Keratinocyte (primary cell): Measurements from ENCODE around the gene KHDC4. TPM values are rescaled to one million over a fixed set of nuclear protein-coding genes. Genes with fewer than 3 reads are reported as not detected.

Source experiments
- DNase-seq: peaks from one replicate; pipeline ENCODE4 v3.0.0-alpha.2; 2011; ENCODE audit warnings: low read depth, missing footprints, low spot score
- FAIRE-seq: peaks from 2 replicates; lab custom pipeline; 2011; peaks lifted over from hg19 to GRCh38; lab: Jason Lieb, UNC
- H2AFZ ChIP-seq: 2 replicates; pipeline ENCODE4 v1.6.0; 2012; ENCODE audit warnings: low read length, control low read depth, inconsistent platforms; ENCODE audit not compliant: control insufficient read depth
- H3K27ac ChIP-seq: 2 replicates; pipeline ENCODE4 v1.5.1; 2011; ENCODE audit warnings: low read length; ENCODE audit not compliant: control insufficient read depth, insufficient read depth
- H3K27me3 ChIP-seq: 3 replicates; pipeline ENCODE4 v1.6.0; 2011; ENCODE audit warnings: low read length; ENCODE audit not compliant: control insufficient read depth, insufficient read depth; ENCODE audit errors: extremely low read depth
- H3K36me3 ChIP-seq, 2 experiments: 2 replicates in 1 of 2; 3 replicates in 1 of 2; pipeline ENCODE4 v1.5.1; 2011; ENCODE audit warnings: low read length in 2 of 2, mild to moderate bottlenecking in 1 of 2; ENCODE audit not compliant: control insufficient read depth in 2 of 2, insufficient read depth in 2 of 2; ENCODE audit errors: extremely low read depth in 1 of 2
- H3K4me1 ChIP-seq: 3 replicates; pipeline ENCODE4 v1.5.1; 2011; ENCODE audit warnings: low read length; ENCODE audit not compliant: control insufficient read depth, insufficient read depth; ENCODE audit errors: extremely low read depth
- H3K4me2 ChIP-seq: 3 replicates; pipeline ENCODE4 v1.6.0; 2011; ENCODE audit warnings: low read depth, low read length; ENCODE audit not compliant: control insufficient read depth, insufficient read depth; ENCODE audit errors: extremely low read depth
- H3K4me3 ChIP-seq, 3 experiments: fragments of 200-600 bp in 1 of 3; sonication (generic) in 1 of 3; 2 replicates in 2 of 3; 3 replicates in 1 of 3; pipeline ENCODE4 v1.5.1; 2011 to 2016; ENCODE audit warnings: low read length in 3 of 3, mild to moderate bottlenecking in 3 of 3, control low read depth in 2 of 3, inconsistent platforms in 1 of 3, low read depth in 1 of 3, mixed read lengths in 1 of 3, mixed run types in 1 of 3, moderate library complexity in 1 of 3; ENCODE audit not compliant: control insufficient read depth in 2 of 3, insufficient read depth in 2 of 3; ENCODE audit errors: extremely low read depth in 1 of 3
- H3K79me2 ChIP-seq: 2 replicates; pipeline ENCODE4 v1.6.0; 2012; ENCODE audit warnings: low read length; ENCODE audit not compliant: control insufficient read depth, insufficient read depth
- H3K9ac ChIP-seq: 3 replicates; pipeline ENCODE4 v1.6.0; 2011; ENCODE audit warnings: low read length; ENCODE audit not compliant: control insufficient read depth, insufficient read depth; ENCODE audit errors: extremely low read depth
- H3K9me1 ChIP-seq: 3 replicates; pipeline ENCODE4 v1.6.0; 2011; ENCODE audit warnings: low read length; ENCODE audit not compliant: control insufficient read depth, insufficient read depth; ENCODE audit errors: extremely low read depth
- H3K9me3 ChIP-seq: 2 replicates; pipeline ENCODE4 v1.5.1; 2012; ENCODE audit warnings: low read depth, low read length; ENCODE audit not compliant: control insufficient read depth
- H4K20me1 ChIP-seq: 3 replicates; pipeline ENCODE4 v1.6.0; 2011; ENCODE audit warnings: low read length; ENCODE audit not compliant: control insufficient read depth, insufficient read depth; ENCODE audit errors: extremely low read depth
- EZH2 ChIP-seq: IDR thresholded peaks from one replicate; pipeline ENCODE4 v1.6.1; 2012; ENCODE audit warnings: inconsistent platforms, mild to moderate bottlenecking, low read length, moderate library complexity
- dilution Hi-C: fragments of 300-500 bp; cut with MboI; formaldehyde crosslinking; loops from one replicate; pipeline ENCODE4 v1.7.0; 2020; ENCODE audit warnings: low sequenced_read_pairs; ENCODE audit not compliant: extremely low pct_ligation_motif_present
- polyA plus RNA-seq, 5 experiments: library from polyadenylated mRNA; depleted of rRNA in 3 of 5; stranded (reverse) in 3 of 5; stranded (forward) in 1 of 5; unstranded in 1 of 5; fragments of >200 nt; gene quantifications; 1 replicate in 1 of 5; 2 replicates in 3 of 5; 3 replicates in 1 of 5; pipeline versions ENCODE4 v1.2.1 to v1.2.3, GENCODE V29; 2011 to 2012; ENCODE audit warnings: missing spikeins in 2 of 5, low read depth in 1 of 5, low replicate concordance in 1 of 5
- TF ChIP-seq, protein P1 (sequence below), 3 experiments: IDR thresholded peaks in 1 of 3; conservative IDR thresholded peaks in 1 of 3; optimal IDR thresholded peaks in 1 of 3; 2 replicates in 2 of 3; 3 replicates in 1 of 3; pipeline versions ENCODE3 to v1.5.1; 2011; ENCODE audit warnings: low read length in 3 of 3, mild to moderate bottlenecking in 3 of 3, moderate library complexity in 2 of 3, control low read depth in 1 of 3, inconsistent platforms in 1 of 3; ENCODE audit not compliant: insufficient read depth in 2 of 3; ENCODE audit errors: extremely low read depth in 1 of 3

Gene KHDC4
- polyA plus RNA-seq, 1 donor (not counting 4 experiments of a cell fraction or from before 2014, with no cell fraction given) = 51.3 TPM

DNA sequence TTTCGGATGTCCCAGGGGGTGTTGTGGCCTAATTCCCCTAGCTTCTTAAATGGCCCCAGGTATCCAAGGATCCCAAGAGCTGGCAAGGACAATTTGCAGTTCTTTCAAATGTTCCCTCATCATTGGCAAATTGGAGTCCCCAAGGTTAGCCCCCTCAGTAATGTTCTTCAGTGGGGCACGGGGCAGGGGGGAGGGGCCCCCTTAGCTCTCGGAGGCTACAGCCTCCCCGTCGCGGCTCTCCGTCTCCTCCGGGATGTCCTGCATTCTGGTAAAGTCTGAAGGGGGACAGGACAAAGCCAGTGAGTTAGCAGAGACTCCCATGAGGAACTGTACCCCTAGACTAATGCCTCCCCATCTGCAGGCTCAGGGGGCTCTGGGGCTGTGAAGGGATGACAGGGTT lies 13.5 kb upstream of the KHDC4 start:
- TF ChIP-seq EZH2 = no peak
- TF ChIP-seq, protein P1, sequence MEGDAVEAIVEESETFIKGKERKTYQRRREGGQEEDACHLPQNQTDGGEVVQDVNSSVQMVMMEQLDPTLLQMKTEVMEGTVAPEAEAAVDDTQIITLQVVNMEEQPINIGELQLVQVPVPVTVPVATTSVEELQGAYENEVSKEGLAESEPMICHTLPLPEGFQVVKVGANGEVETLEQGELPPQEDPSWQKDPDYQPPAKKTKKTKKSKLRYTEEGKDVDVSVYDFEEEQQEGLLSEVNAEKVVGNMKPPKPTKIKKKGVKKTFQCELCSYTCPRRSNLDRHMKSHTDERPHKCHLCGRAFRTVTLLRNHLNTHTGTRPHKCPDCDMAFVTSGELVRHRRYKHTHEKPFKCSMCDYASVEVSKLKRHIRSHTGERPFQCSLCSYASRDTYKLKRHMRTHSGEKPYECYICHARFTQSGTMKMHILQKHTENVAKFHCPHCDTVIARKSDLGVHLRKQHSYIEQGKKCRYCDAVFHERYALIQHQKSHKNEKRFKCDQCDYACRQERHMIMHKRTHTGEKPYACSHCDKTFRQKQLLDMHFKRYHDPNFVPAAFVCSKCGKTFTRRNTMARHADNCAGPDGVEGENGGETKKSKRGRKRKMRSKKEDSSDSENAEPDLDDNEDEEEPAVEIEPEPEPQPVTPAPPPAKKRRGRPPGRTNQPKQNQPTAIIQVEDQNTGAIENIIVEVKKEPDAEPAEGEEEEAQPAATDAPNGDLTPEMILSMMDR (optimal IDR thresholded peaks at IDR 0.05 in 1 of 3, IDR thresholded peaks at IDR 0.05 in 1 of 3, conservative IDR thresholded peaks at IDR 0.05 in 1 of 3; ENCODE audit: extremely low read depth in 1 of 3, insufficient read depth in 2 of 3, low read length in 3 of 3) = no peak
- dilution Hi-C loops = no loop called here
- Histone ChIP-seq H3K79me2 (no peaks in the 10 kb centered on the region), H3K27me3 (no peaks in the 10 kb centered on the region), H3K4me3 (no peak overlapping the region), H3K36me3 (peaks cover 29 to 44% of the 10 kb centered on the region in 2 experiments), H4K20me1 (no peaks in the 10 kb centered on the region), H3K4me2 (no peak overlapping the region), H3K27ac (no peak overlapping the region), H3K9me1 (no peaks in the 10 kb centered on the region), H3K4me1 (peaks cover 7% of the 10 kb centered on the region), H2AFZ (no peak overlapping the region), H3K9ac (no peak overlapping the region), H3K9me3 (no peaks in the 10 kb centered on the region)
- FAIRE-seq (no peak), DNase-seq (no peak)

DNA sequence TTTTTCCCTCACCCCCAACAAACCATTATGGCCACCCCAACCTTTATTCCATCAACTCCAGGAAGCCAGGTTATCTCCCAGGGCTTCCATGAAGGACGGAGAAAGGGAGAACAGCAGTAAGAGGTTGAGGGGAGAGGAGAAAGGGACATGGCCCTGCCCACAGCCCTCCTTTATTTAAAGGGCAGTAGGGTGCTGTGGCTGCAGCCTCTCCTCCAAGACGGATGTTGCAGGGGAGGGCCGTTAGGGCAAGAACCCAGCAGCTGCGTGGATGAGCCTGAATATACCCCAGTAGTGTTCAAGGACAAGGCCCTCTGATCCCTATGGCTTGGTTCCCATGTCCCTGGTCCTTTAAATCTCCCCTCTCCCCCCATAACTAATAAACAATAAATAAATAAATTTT lies 13.1 kb upstream of the KHDC4 start:
- H3K9ac ChIP-seq = no peak overlapping the region
- no peaks in the 10 kb centered on the region for H3K27me3 ChIP-seq
- peaks cover 11% of the 10 kb centered on the region for H3K4me1 ChIP-seq
- H3K4me2 ChIP-seq = no peak overlapping the region
- H3K9me1 ChIP-seq = no peaks in the 10 kb centered on the region
- dilution Hi-C loops = no loop called here
- DNase-seq (no peak), FAIRE-seq (no peak)
- H3K79me2 ChIP-seq = no peaks in the 10 kb centered on the region
- H4K20me1 ChIP-seq = no peaks in the 10 kb centered on the region
- no peak overlapping the region for H2AFZ ChIP-seq
- no peak for TF ChIP-seq EZH2
- TF ChIP-seq, protein P1 (optimal IDR thresholded peaks at IDR 0.05 in 1 of 3, IDR thresholded peaks at IDR 0.05 in 1 of 3, conservative IDR thresholded peaks at IDR 0.05 in 1 of 3; ENCODE audit: extremely low read depth in 1 of 3, insufficient read depth in 2 of 3, low read length in 3 of 3) = no peak
- peaks cover 27 to 40% of the 10 kb centered on the region in 2 experiments for H3K36me3 ChIP-seq
- H3K4me3 ChIP-seq = no peak overlapping the region
- no peaks in the 10 kb centered on the region for H3K9me3 ChIP-seq
- no peak overlapping the region for H3K27ac ChIP-seq
